ENCODE measurements around the gene KLHL11. TPM values are rescaled to one million over a fixed set of nuclear protein-coding genes. Genes with fewer than 3 reads are reported as not detected.
"Not testable (repeated sequence)": the region's sequence is repeated elsewhere in the genome, so short reads cannot be mapped to it uniquely, and the experiment has no call there.

Gene KLHL11
- total and polyA plus RNA-seq, 4 donors = 0.63 to 27.7 (median 6.8) TPM

- no peak for DNase-seq
- Histone ChIP-seq H3K27me3 (ENCODE audit: control insufficient read depth in 3 of 3, insufficient read depth in 3 of 3, low read length in 2 of 3) (no peaks in the 10 kb centered on the region), H3K27ac (ENCODE audit: low read depth in 1 of 2, low read length in 1 of 2) (peak overlapping the region; percentile 52 to 65), H3K36me3 (ENCODE audit: control insufficient read depth in 4 of 4, insufficient read depth in 4 of 4, low read length in 4 of 4) (peaks cover 5 to 12% (median 9%) of the 10 kb centered on the region in 4 donors), H3K9me3 (ENCODE audit: control insufficient read depth in 4 of 4, insufficient read depth in 3 of 4, low read length in 3 of 4) (no peaks in the 10 kb centered on the region), H3K4me1 (ENCODE audit: control insufficient read depth in 5 of 5, insufficient read depth in 5 of 5, low read length in 5 of 5) (peaks cover 1 to 8% (median 5%) of the 10 kb centered on the region in 5 donors), H3K4me3 (peak overlapping the region; percentile 87), H3K9ac (ENCODE audit: insufficient read depth in 1 of 2, low read length in 2 of 2) (peak overlapping the region; percentile 63 to 70)
- TF ChIP-seq, protein P1, sequence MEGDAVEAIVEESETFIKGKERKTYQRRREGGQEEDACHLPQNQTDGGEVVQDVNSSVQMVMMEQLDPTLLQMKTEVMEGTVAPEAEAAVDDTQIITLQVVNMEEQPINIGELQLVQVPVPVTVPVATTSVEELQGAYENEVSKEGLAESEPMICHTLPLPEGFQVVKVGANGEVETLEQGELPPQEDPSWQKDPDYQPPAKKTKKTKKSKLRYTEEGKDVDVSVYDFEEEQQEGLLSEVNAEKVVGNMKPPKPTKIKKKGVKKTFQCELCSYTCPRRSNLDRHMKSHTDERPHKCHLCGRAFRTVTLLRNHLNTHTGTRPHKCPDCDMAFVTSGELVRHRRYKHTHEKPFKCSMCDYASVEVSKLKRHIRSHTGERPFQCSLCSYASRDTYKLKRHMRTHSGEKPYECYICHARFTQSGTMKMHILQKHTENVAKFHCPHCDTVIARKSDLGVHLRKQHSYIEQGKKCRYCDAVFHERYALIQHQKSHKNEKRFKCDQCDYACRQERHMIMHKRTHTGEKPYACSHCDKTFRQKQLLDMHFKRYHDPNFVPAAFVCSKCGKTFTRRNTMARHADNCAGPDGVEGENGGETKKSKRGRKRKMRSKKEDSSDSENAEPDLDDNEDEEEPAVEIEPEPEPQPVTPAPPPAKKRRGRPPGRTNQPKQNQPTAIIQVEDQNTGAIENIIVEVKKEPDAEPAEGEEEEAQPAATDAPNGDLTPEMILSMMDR (IDR thresholded peaks at IDR 0.05; ENCODE audit: control extremely low read depth, extremely low read depth) = no peak
- peak; percentile 21 for ATAC-seq (ENCODE audit: insufficient read depth, low FRiP score)
- WGBS, 2 donors = 20 to 22% methylated on average over 13 of the region's 13 CpGs
Measured at GRCh38 chr17:41835214-41835799, 29.9 kb downstream of the KLHL11 start.

DNA sequence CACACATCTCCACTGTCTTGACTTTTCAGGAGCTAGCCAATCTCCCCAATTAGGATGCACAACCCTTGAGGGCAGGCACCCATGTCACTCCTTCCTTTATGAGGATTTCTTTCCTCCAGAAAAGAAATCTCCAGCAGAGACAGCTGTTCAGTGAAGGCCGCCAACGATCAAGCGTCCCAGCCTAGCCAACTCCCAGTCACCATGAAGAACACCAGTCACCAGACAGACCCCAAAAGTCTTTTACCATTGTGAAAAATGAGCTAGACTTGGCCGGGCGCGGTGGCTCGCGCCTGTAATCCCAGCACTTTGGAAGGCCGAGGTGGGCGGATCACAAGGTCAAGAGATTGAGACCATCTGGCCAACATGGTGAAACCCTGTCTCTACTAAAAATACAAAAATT, 35.3 kb downstream of the KLHL11 start:
- not testable (repeated sequence) for ATAC-seq (ENCODE audit: insufficient read depth, low FRiP score); H3K9ac ChIP-seq (ENCODE audit: insufficient read depth in 1 of 2, low read length in 2 of 2); DNase-seq; H3K4me1 ChIP-seq (ENCODE audit: control insufficient read depth in 5 of 5, insufficient read depth in 5 of 5, low read length in 5 of 5); H3K27me3 ChIP-seq (ENCODE audit: control insufficient read depth in 3 of 3, insufficient read depth in 3 of 3, low read length in 2 of 3); H3K27ac ChIP-seq (ENCODE audit: low read depth in 1 of 2, low read length in 1 of 2); H3K4me3 ChIP-seq; H3K9me3 ChIP-seq (ENCODE audit: control insufficient read depth in 4 of 4, insufficient read depth in 3 of 4, low read length in 3 of 4)
- H3K36me3 ChIP-seq (ENCODE audit: control insufficient read depth in 4 of 4, insufficient read depth in 4 of 4, low read length in 4 of 4) = peaks cover 16 to 42% (median 29%) of the 10 kb centered on the region in 4 donors
- 86 to 90% methylated on average over 10 of the region's 10 CpGs for WGBS, 2 donors

- Histone ChIP-seq H3K9me3 (ENCODE audit: control insufficient read depth in 4 of 4, insufficient read depth in 3 of 4, low read length in 3 of 4) (no peaks in the 10 kb centered on the region), H3K27ac (ENCODE audit: low read depth in 1 of 2, low read length in 1 of 2) (no peak overlapping the region), H3K27me3 (ENCODE audit: control insufficient read depth in 3 of 3, insufficient read depth in 3 of 3, low read length in 2 of 3) (no peaks in the 10 kb centered on the region), H3K4me3 (no peak overlapping the region), H3K36me3 (ENCODE audit: control insufficient read depth in 4 of 4, insufficient read depth in 4 of 4, low read length in 4 of 4) (peaks cover 13 to 30% (median 26%) of the 10 kb centered on the region in 4 donors), H3K9ac (ENCODE audit: insufficient read depth in 1 of 2, low read length in 2 of 2) (no peak overlapping the region), H3K4me1 (ENCODE audit: control insufficient read depth in 5 of 5, insufficient read depth in 5 of 5, low read length in 5 of 5) (no peaks in the 10 kb centered on the region)
- TF ChIP-seq, protein P1 (IDR thresholded peaks at IDR 0.05; ENCODE audit: control extremely low read depth, extremely low read depth) = no peak
- ATAC-seq (ENCODE audit: insufficient read depth, low FRiP score) (no peak), DNase-seq (no peak)
- WGBS, 2 donors = 93 to 95% methylated on average over 19 of the region's 19 CpGs
Measured at GRCh38 chr17:41825175-41825845, 39.9 kb downstream of the KLHL11 start.

GRCh38 chr17:41824086-41824485, 41.1 kb downstream of the KLHL11 start:
- Histone ChIP-seq H3K4me1 (ENCODE audit: control insufficient read depth in 5 of 5, insufficient read depth in 5 of 5, low read length in 5 of 5) (no peaks in the 10 kb centered on the region), H3K36me3 (ENCODE audit: control insufficient read depth in 4 of 4, insufficient read depth in 4 of 4, low read length in 4 of 4) (peaks cover 8 to 23% (median 20%) of the 10 kb centered on the region in 4 donors), H3K9me3 (ENCODE audit: control insufficient read depth in 4 of 4, insufficient read depth in 3 of 4, low read length in 3 of 4) (no peaks in the 10 kb centered on the region), H3K27me3 (ENCODE audit: control insufficient read depth in 3 of 3, insufficient read depth in 3 of 3, low read length in 2 of 3) (no peaks in the 10 kb centered on the region), H3K9ac (ENCODE audit: insufficient read depth in 1 of 2, low read length in 2 of 2) (no peak overlapping the region), H3K27ac (ENCODE audit: low read depth in 1 of 2, low read length in 1 of 2) (no peak overlapping the region), H3K4me3 (no peak overlapping the region)
- 66 to 78% methylated on average over 7 of the region's 7 CpGs for WGBS, 2 donors
- no peak for ATAC-seq (ENCODE audit: insufficient read depth, low FRiP score)
- no peak for DNase-seq
- TF ChIP-seq, protein P1 (IDR thresholded peaks at IDR 0.05; ENCODE audit: control extremely low read depth, extremely low read depth) = no peak
